Esophagus (tissue), 2 donors: Measurements from ENCODE around the gene WDR35. TPM values are rescaled to one million over a fixed set of nuclear protein-coding genes. Genes with fewer than 3 reads are reported as not detected.

Experiments
- H3K27ac ChIP-seq, 2 donors: one replicate each; pipeline ENCODE4 v1.5.1; 2013; ENCODE audit warnings: low read depth in 2 of 2, mild to moderate bottlenecking in 2 of 2, inconsistent platforms in 1 of 2, low read length in 1 of 2, moderate library complexity in 1 of 2
- H3K27me3 ChIP-seq, 2 donors: one replicate each; pipeline ENCODE4 v1.6.1; 2013; ENCODE audit warnings: low read length in 2 of 2, control low read depth in 1 of 2, mild to moderate bottlenecking in 1 of 2; ENCODE audit not compliant: insufficient read depth in 2 of 2, control insufficient read depth in 1 of 2
- H3K36me3 ChIP-seq, 2 donors: one replicate each; pipeline ENCODE4 v1.6.1; 2013; ENCODE audit warnings: low read length in 1 of 2; ENCODE audit not compliant: control insufficient read depth in 2 of 2, insufficient read depth in 2 of 2
- H3K4me1 ChIP-seq, 2 donors: one replicate each; pipeline ENCODE4 v1.6.1; 2013; ENCODE audit warnings: low read length in 1 of 2; ENCODE audit not compliant: control insufficient read depth in 2 of 2, insufficient read depth in 2 of 2
- H3K4me3 ChIP-seq, 2 donors: one replicate each; pipeline ENCODE4 v1.5.1; 2013; ENCODE audit warnings: low read length in 2 of 2, mild to moderate bottlenecking in 2 of 2, low read depth in 1 of 2, moderate library complexity in 1 of 2
- H3K9me3 ChIP-seq, 2 donors: one replicate each; pipeline ENCODE4 v1.6.1; 2013; ENCODE audit warnings: mild to moderate bottlenecking in 2 of 2, low read depth in 1 of 2, low read length in 1 of 2, moderate library complexity in 1 of 2; ENCODE audit not compliant: control insufficient read depth in 2 of 2, insufficient read depth in 1 of 2
- WGBS, 2 donors: extraction: QIAGEN DNeasy Blood & Tissue Kit; methylation state at CpG; one replicate each; pipeline ENCODE4 v1.1.7; 2013; 5-methylcytosine and 5-hydroxymethylcytosine counted together
- polyA plus RNA-seq, 2 donors: library from polyadenylated mRNA; stranded (reverse); fragments of 200-250 nt; gene quantifications; one replicate each; pipeline ENCODE4 v1.2.3, GENCODE V29; 2013
- donor health status: healthy with polysubstance abuse.
- donor health status: Bipolar disorder and iron deficiency.

WDR35 gene
- polyA plus RNA-seq, result 1 to 10 TPM in 1 of 2 donors, under 1 TPM in 1; 0.83 to 1.3 TPM

DNA sequence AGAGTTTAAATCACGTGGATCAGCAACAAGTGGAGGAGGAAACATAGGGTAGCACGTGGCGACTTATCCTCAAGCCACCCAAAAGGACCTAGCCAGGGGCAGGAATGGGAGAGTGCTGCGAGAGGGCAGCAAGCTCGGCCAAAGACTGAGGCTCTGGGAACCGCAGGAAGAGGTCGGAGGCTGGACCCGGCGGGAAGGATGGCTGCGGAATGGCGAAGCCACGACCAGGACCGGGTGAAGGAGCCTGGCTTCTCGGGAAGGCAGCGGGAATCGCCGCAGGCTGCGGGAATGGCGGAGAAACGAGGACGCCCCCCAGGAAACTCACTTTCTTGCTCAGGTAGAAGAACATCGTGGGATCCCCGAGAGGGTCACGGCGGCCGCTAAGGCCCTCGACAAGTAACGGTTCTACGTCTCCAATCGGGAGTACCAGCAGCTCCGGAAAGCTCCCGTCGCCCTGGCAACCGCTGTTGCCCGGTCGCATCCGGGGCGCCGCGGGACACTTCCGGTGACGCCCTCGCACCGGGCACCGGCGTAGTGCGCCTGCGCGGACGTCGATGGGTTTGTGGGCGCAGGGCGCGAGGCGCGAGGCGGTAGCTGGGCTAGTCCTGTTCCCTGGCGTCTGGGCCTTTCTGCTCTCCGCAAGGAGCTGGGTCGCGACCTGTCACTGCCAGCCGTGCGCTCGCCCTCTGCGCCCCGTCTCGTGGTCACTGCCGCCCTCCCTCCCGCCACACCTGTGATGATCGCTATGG lies at the start of gene WDR35:
Gene WDR35, minus strand, starts transcription at position 439 of the 749 bp plus-strand sequence. Its CDS starts 90 bp downstream, at position 349.
- Histone ChIP-seq H3K9me3 (peaks cover 0 to 3% of the 10 kb centered on the region in 2 donors), H3K4me3 (peak within 1 kb of the TSS; percentile 76 to 83), H3K27ac (peak within 1 kb of the TSS; percentile 61 to 66), H3K27me3 (no peaks in the 10 kb centered on the region), H3K36me3 (peaks cover 0 to 2% of the 10 kb centered on the region in 2 donors), H3K4me1 (peaks cover 2 to 5% of the 10 kb centered on the region in 2 donors)
- WGBS, 2 donors, result 1% methylated on average over 70 of the region's 70 CpGs

DNA sequence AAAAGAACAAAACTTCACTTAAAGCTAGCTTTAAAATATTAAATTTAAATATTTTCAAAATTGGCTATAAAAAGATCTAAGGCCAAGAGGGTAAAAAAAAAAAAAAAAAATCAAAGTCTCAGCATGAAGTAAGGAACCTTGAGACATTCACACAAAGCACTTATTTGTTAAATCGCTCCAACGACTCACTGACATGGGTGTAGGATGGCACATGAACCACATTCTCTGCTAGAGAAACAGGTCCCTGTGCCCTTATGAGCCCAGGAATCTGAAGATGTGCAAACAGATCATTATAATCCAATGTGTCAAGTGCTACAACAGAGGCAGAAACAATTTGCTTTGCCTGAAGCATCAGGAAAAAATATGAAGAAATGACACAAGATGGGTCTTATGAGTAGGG lies 47.8 kb upstream of the WDR35 start:
- Histone ChIP-seq H3K36me3 (peaks cover 20 to 27% of the 10 kb centered on the region in 2 donors), H3K27me3 (no peaks in the 10 kb centered on the region), H3K4me1 (peaks cover 0 to 2% of the 10 kb centered on the region in 2 donors), H3K4me3 (no peak overlapping the region), H3K27ac (no peak overlapping the region), H3K9me3 (no peaks in the 10 kb centered on the region)
- 76 to 77% methylated on average over 2 of the region's 2 CpGs for WGBS, 2 donors

DNA sequence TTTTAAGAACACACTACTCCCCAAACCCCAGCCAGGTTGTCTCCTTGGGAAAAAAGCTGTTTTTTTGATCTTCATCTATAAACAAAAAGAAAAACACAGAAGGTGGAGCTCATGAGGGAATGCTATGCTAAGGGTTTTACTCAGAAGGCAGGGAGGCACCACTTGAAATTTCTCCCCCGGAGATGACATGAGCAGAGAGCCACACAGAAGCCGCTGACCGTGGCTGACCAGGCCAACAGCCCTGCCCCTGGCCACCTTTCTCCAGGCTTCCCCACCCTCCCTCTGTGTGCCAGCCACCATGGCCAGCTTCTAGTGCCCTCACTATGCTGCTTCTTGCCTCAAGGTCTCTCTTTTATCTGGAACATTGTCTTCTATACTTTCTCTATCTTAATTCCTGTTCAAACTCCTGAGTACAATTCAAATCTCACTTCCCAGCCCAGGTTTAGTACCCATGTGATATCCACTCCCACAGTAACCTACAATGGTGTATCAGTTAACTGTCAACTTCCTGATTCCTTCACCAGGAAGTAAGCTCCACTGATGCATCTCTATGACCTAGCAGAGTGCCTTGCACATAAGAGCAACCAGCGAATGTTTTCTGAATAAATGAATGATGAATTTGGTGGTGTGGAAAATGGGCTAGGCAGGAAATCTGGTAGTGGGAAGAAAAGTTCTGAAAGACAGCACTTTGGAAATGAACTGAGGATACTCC lies 46.2 kb upstream of the WDR35 start:
- no peaks in the 10 kb centered on the region for H3K27me3 ChIP-seq
- H3K36me3 ChIP-seq, result peaks cover 20 to 27% of the 10 kb centered on the region in 2 donors
- no peaks in the 10 kb centered on the region for H3K4me1 ChIP-seq
- H3K27ac ChIP-seq, result no peak overlapping the region
- 73 to 85% methylated on average over 4 of the region's 4 CpGs for WGBS, 2 donors
- H3K4me3 ChIP-seq, result no peak overlapping the region
- no peaks in the 10 kb centered on the region for H3K9me3 ChIP-seq

DNA sequence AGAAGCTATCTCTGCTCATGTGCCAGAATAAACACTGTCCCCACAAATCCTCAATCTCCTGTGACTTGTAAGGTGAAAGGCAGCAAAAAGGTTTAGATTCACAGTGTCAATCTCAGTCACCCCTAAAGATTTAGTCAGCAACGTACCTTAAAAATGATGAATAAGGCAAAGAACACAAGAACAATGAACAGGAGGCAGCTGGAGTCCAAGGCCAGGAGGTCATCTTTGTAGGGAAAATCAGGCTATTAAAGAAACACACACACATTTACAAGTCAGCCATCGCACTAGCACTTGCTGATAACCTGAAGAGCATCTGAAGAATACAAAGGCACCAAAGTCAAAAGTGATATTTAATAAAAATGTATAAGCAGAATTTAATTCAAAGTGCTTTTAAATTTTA lies 44.9 kb upstream of the WDR35 start:
- WGBS, 2 donors, result 71 to 78% methylated on average over 2 of the region's 2 CpGs
- H3K36me3 ChIP-seq, result peaks cover 23 to 27% of the 10 kb centered on the region in 2 donors

DNA sequence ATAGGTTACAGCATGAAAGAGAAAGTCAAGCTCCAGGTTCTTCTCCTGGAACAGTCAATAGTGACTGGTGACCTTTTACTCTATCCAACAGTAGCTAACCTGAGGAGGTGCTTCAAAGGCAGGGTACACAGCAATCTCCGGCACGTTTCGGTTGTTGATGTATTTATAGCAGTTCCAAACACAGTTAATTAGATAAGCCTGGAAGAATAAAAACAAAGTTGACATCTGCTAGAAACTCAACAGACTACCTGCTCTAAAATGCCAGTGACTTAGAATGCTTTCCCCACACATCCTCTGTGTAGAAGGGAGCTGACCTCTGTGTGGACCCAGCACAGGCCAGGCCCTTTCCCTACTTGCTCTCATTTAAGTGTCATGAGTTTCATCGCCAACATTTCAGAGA lies 44.3 kb upstream of the WDR35 start:
- Histone ChIP-seq H3K27ac (no peak overlapping the region), H3K9me3 (no peaks in the 10 kb centered on the region), H3K4me3 (no peak overlapping the region), H3K27me3 (no peaks in the 10 kb centered on the region), H3K36me3 (peaks cover 23 to 27% of the 10 kb centered on the region in 2 donors), H3K4me1 (no peaks in the 10 kb centered on the region)
- WGBS, 2 donors, result 74 to 87% methylated on average over 4 of the region's 4 CpGs

More for the DNA sequence above, 44.9 kb upstream of the WDR35 start:
- H3K9me3 ChIP-seq, result no peaks in the 10 kb centered on the region
- H3K4me3 ChIP-seq, result no peak overlapping the region
- no peaks in the 10 kb centered on the region for H3K4me1 ChIP-seq
- no peaks in the 10 kb centered on the region for H3K27me3 ChIP-seq
- H3K27ac ChIP-seq, result no peak overlapping the region

DNA sequence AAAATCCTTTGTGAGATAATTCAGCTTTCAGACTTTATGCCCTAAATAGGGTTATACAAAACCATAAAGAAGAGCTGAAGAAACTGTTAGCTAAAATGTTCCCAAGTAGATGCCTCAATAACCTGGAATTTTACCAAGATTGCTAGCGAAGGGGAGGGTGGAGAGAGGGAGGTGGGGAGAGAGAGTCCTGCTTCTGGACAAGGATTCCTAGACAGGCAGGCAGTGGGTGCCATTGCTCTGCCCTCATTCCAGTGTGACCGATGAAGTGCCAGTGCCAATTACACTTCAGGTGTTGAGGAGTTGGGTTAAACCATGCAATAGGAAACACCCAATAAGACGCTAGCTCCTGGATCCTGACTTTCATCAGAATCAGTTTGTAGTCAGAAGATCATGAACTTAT lies 43.4 kb upstream of the WDR35 start:
- peaks cover 23 to 24% of the 10 kb centered on the region in 2 donors for H3K36me3 ChIP-seq

DNA sequence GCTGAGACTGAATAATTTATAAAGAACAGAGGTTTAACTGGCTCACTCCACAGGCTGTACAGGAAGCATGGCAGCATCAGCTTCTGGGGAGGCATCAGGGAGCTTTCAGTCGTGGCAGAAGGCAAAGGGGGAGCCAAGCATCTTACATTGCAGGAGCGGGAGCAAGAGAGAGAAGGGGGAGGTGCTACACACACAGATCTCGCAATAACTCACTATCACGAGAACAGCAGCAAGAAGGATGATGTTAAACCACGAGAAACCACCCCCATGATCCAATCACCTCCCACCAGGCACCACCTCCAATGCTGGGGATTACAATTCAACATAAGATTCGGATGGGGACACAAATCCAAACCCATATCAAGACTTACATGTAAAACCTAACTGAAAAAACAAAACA lies 40.3 kb upstream of the WDR35 start:
- H3K27me3 ChIP-seq, result no peaks in the 10 kb centered on the region
- H3K4me1 ChIP-seq, result no peaks in the 10 kb centered on the region
- H3K36me3 ChIP-seq, result peaks cover 16 to 17% of the 10 kb centered on the region in 2 donors
- no peak overlapping the region for H3K27ac ChIP-seq
- no peaks in the 10 kb centered on the region for H3K9me3 ChIP-seq
- 87 to 95% methylated on average over 6 of the region's 6 CpGs for WGBS, 2 donors
- no peak overlapping the region for H3K4me3 ChIP-seq

More for the DNA sequence above, 43.4 kb upstream of the WDR35 start:
- Histone ChIP-seq H3K4me3 (no peak overlapping the region), H3K27me3 (no peaks in the 10 kb centered on the region), H3K4me1 (no peaks in the 10 kb centered on the region), H3K27ac (no peak overlapping the region), H3K9me3 (no peaks in the 10 kb centered on the region)
- WGBS, 2 donors, result 83 to 84% methylated on average over 3 of the region's 3 CpGs

DNA sequence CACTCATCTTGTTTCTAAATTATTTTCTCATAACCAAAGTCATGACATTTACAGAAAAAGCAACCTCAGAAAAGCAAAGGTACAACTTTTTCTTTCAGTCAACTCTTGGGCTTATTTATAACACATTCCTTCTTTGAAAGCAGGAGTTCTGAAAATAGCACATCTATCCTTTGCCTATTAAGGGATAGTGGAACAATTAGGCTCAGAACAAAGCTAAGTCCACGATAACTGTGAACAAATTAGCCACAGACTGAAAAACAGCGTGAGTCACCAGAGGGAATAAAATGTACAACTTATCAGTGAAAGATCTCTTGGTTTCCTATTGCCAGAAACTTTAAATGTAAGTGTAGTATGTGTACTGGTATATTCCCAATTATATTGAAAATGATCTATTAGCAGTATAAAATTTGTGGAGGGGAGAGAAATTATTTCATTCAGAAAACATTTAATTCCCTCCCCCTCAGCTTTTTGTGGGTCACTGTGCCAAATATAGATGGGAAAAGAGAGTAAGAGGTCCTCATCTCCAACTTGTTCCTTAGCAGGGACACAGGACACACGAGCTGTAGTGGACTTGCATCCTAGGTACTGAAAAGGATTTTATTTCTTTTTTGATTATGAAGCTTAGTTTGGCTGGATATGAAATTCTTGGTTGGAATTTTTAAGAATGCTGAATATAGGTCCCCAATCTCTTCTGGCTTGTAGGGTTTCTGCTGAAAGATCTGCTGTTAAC lies 38.0 kb upstream of the WDR35 start:
- H3K27ac ChIP-seq, result no peak overlapping the region
- H3K36me3 ChIP-seq, result peaks cover 3% of the 10 kb centered on the region in 2 donors
- 69 to 73% methylated on average over 3 of the region's 3 CpGs for WGBS, 2 donors
- no peaks in the 10 kb centered on the region for H3K9me3 ChIP-seq
- no peaks in the 10 kb centered on the region for H3K4me1 ChIP-seq
- H3K27me3 ChIP-seq, result no peaks in the 10 kb centered on the region
- no peak overlapping the region for H3K4me3 ChIP-seq

DNA sequence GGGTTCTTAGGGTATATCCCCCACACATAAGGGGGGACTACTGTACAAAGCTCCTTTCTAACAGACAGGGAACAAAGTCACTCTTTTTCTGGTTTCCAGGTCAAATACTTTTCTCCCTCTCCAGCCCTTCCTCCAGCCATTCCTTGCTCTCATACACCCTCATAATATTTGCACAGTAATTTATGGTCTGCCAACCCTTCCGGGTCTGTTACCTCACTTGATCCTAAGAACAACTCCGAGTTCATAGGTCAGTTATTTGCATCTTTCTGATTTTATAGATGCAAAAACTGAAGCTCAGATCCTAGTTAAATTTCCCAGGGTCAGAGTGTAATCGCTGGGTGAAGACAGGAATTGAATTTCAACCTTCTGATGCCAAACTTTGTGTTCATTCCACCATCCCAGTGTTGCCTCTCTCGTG lies 37.4 kb upstream of the WDR35 start:
- H3K9me3 ChIP-seq, result no peaks in the 10 kb centered on the region
- peak overlapping the region in 1 of 2 donors; percentile 22 for H3K27ac ChIP-seq
- no peaks in the 10 kb centered on the region for H3K27me3 ChIP-seq
- peaks cover 3% of the 10 kb centered on the region in 2 donors for H3K36me3 ChIP-seq
- H3K4me1 ChIP-seq, result no peaks in the 10 kb centered on the region
- H3K4me3 ChIP-seq, result no peak overlapping the region
- 52 to 69% methylated on average over 4 of the region's 4 CpGs for WGBS, 2 donors
